HUES48 (cell line): ENCODE results near the gene PIGL.

Source experiments
- H3K27ac ChIP-seq: one replicate; pipeline ENCODE4 v1.7.0; 2013; ENCODE audit warnings: low read depth, low read length, inconsistent platforms
- H3K27me3 ChIP-seq: 2 replicates; pipeline ENCODE4 v1.6.1; 2013; ENCODE audit warnings: mild to moderate bottlenecking, low read length; ENCODE audit not compliant: control insufficient read depth, insufficient read depth
- H3K36me3 ChIP-seq: 2 replicates; pipeline ENCODE4 v1.6.1; 2013; ENCODE audit warnings: low read length; ENCODE audit not compliant: control insufficient read depth, insufficient read depth
- H3K4me1 ChIP-seq: 2 replicates; pipeline ENCODE4 v1.6.1; 2013; ENCODE audit warnings: mild to moderate bottlenecking, low read length; ENCODE audit not compliant: control insufficient read depth, insufficient read depth
- H3K4me3 ChIP-seq: 2 replicates; pipeline ENCODE4 v1.5.1; 2013; ENCODE audit warnings: mild to moderate bottlenecking, low read depth, low read length
- H3K9ac ChIP-seq: 2 replicates; pipeline ENCODE4 v1.6.1; 2013; ENCODE audit warnings: mild to moderate bottlenecking, low read depth, low read length, moderate library complexity
- H3K9me3 ChIP-seq: 2 replicates; pipeline ENCODE4 v1.6.1; 2013; ENCODE audit warnings: low read length; ENCODE audit not compliant: control insufficient read depth, insufficient read depth

The PIGL gene

DNA sequence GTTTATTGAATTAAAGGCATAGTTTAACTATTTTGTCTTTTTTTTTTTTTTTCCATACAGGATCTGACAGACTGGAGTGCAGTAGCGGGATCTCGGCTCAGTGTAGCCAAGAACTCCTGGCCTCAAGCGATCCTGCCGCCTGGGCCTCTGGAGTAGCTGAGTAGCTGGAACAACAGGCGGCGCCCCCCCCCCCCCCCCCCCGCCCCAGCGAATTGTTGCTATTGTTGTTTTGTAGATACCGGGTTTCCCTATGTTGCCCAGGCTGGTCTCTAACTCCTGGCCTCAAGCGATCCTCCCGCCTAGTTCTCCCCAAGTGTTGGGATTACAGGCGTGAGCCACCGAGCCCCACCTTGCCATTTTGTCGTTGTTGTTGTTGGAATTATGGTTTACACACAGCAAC, 137.6 kb downstream of the PIGL start:
- Histone ChIP-seq H3K27ac (no peak overlapping the region), H3K36me3 (peaks cover 4% of the 10 kb centered on the region), H3K4me3 (no peak overlapping the region), H3K9me3 (no peaks in the 10 kb centered on the region), H3K27me3 (peaks cover 3% of the 10 kb centered on the region; the same call in 1 of the 2 replicates), H3K9ac (no peak overlapping the region), H3K4me1 (peaks cover 5% of the 10 kb centered on the region)

GRCh38 chr17:16358394-16358793, 141.4 kb downstream of the PIGL start:
- Histone ChIP-seq H3K27ac (no peak overlapping the region), H3K9me3 (no peaks in the 10 kb centered on the region), H3K27me3 (peaks cover 3% of the 10 kb centered on the region; the same call in 1 of the 2 replicates), H3K4me1 (peaks cover 5% of the 10 kb centered on the region; the same call in 1 of the 2 replicates), H3K36me3 (no peaks in the 10 kb centered on the region), H3K4me3 (no peak overlapping the region), H3K9ac (no peak overlapping the region)

DNA sequence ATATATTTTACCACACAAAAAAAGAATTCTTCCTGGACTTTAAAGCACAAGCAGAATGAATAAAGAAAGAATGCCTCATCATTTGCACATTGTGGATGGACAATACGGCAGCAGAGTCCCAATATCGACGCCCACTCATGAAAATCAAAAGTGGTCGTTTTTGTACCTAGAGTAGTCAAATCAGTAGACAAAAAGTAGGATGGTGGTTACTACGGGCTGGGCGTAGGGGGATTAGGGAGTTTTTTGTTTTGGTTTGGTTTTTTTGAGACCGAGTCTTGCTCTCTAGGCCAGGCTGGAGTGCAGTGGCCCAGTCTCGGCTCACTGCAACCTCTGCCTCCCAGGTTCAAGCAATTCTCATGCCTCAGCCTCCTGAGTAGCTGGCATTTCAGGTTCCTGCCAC, 144.9 kb downstream of the PIGL start:
- H3K9ac ChIP-seq, result no peak overlapping the region
- H3K4me3 ChIP-seq, result no peak overlapping the region
- no peaks in the 10 kb centered on the region for H3K9me3 ChIP-seq
- no peaks in the 10 kb centered on the region for H3K36me3 ChIP-seq
- H3K4me1 ChIP-seq, result no peaks in the 10 kb centered on the region
- no peak overlapping the region for H3K27ac ChIP-seq
- H3K27me3 ChIP-seq, result no peaks in the 10 kb centered on the region

DNA sequence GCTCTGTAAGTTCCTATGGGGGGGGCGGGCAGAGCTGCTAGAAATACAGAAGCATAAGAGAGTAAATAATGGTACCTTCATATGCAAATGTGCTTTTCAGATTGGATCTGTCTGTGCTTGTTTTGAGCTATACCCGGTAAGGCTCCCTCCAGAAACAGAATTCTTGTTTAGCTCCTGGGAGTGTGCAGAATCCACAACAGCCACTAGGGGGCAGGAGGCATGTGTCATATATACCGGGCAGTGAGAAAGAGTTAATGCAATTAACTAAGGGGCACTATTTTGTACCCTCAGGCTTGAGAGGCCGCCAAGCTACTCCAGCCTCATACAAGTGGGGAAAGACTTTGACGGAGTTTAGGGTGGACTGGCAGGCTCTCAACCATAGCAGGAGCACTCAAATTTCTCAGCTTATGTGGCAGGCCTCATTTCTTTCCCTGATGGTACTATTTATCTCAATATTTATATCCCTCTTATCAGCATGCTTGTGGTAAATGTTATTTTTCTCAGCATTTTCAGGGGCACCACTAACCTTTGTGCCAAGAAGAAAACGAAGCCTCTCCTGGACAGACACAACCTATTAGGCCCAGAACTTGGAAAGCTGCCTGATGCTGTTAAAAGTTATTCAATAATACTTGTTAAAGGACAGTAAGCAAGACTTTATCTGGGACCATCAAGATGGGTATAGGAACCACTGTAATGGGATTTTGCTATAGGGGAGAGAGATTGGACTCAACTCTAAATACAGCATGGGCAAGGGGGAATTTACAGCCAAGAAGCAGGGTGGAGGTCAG, 146.9 kb downstream of the PIGL start:
- Histone ChIP-seq H3K36me3 (no peaks in the 10 kb centered on the region), H3K9ac (no peak overlapping the region), H3K27ac (no peak overlapping the region)

DNA sequence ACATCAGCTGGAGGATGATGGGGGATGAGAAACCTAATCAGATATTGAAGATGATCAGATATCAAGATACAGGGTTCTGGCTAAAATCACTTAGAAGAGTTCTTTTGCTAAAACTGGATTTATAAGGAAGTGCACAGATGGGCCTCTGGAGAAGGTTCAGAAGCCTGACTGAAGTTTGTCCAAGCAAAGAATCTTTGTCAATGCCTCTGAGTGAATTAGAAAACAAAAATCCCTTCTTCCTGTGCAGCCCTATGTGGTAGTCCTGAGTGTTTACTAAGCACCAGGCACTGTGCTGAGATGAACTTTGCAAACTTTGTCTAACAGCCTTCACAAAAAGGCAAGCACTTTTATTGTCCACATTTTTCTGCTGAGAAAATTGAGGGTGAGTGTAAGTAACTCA, 147.6 kb downstream of the PIGL start:
- Histone ChIP-seq H3K27ac (no peak overlapping the region), H3K4me1 (no peaks in the 10 kb centered on the region), H3K4me3 (no peak overlapping the region), H3K36me3 (no peaks in the 10 kb centered on the region), H3K9me3 (no peaks in the 10 kb centered on the region), H3K9ac (no peak overlapping the region), H3K27me3 (no peaks in the 10 kb centered on the region)

More for the DNA sequence above, 146.9 kb downstream of the PIGL start:
- Histone ChIP-seq H3K4me1 (no peaks in the 10 kb centered on the region), H3K9me3 (no peaks in the 10 kb centered on the region), H3K4me3 (no peak overlapping the region), H3K27me3 (no peaks in the 10 kb centered on the region)

DNA sequence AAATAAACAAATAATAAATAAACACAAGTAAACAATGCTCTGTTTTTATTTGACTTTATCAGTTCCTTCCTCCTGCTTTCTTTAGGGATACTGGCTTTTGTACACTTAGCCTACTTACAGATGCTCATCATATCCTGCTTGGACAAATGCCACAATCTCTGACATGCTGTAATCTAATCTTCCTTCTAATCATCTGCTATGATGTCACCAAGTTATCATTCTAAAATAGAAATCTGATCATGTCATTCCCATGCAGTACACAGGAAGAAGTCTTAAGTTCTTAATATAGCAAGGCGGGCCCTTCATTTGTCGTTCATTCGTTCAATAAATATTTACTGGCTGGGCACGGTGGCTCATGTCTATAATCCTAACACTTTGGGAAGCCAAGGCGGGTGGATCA, 154.7 kb downstream of the PIGL start:
- Histone ChIP-seq H3K9me3 (no peaks in the 10 kb centered on the region), H3K4me1 (no peaks in the 10 kb centered on the region), H3K27ac (no peak overlapping the region), H3K36me3 (no peaks in the 10 kb centered on the region), H3K4me3 (no peak overlapping the region), H3K27me3 (no peaks in the 10 kb centered on the region), H3K9ac (no peak overlapping the region)

GRCh38 chr17:16374146-16374938, 157.3 kb downstream of the PIGL start:
- H3K4me3 ChIP-seq, result no peak overlapping the region
- H3K27me3 ChIP-seq, result no peaks in the 10 kb centered on the region
- H3K9me3 ChIP-seq, result no peaks in the 10 kb centered on the region
- no peaks in the 10 kb centered on the region for H3K36me3 ChIP-seq
- no peak overlapping the region for H3K27ac ChIP-seq
- H3K9ac ChIP-seq, result no peak overlapping the region
- H3K4me1 ChIP-seq, result peaks cover 5% of the 10 kb centered on the region
